ENCODE data around the gene MIPEP.
A peak's percentile ranks its signal among the peaks of the same experiment; 100 is the strongest.
"Not testable (repeated sequence)": the region's sequence is repeated elsewhere in the genome, so short reads cannot be mapped to it uniquely, and the experiment has no call there.

The MIPEP gene

GRCh38 chr13:23883255-23883654 is 5.9 kb downstream of the MIPEP start:
- H3K4me3 ChIP-seq (ENCODE audit: low read depth, low read length): no peak overlapping the region
- DNase-seq (ENCODE audit: low read depth): no peak
- no peak for TF ChIP-seq CTCF (IDR thresholded peaks at IDR 0.05; ENCODE audit: insufficient read depth, low read depth, low read length, missing control alignments)

GRCh38 chr13:23881402-23881800 is 7.8 kb downstream of the MIPEP start:
- not testable (repeated sequence) for H3K4me3 ChIP-seq (ENCODE audit: low read depth, low read length); DNase-seq (ENCODE audit: low read depth)

GRCh38 chr13:23880493-23881401 is 8.5 kb downstream of the MIPEP start:
- DNase-seq (ENCODE audit: low read depth); H3K4me3 ChIP-seq (ENCODE audit: low read depth, low read length): not testable (repeated sequence)

- no peak for TF ChIP-seq CTCF (IDR thresholded peaks at IDR 0.05; ENCODE audit: insufficient read depth, low read depth, low read length, missing control alignments)
- H3K4me3 ChIP-seq (ENCODE audit: low read depth, low read length): no peak overlapping the region
- no peak for DNase-seq (ENCODE audit: low read depth)
Measured at GRCh38 chr13:23877286-23877685, 11.9 kb downstream of the MIPEP start.

- H3K4me3 ChIP-seq (ENCODE audit: low read depth, low read length): no peak overlapping the region
- peak; percentile 48 for DNase-seq (ENCODE audit: low read depth)
- TF ChIP-seq CTCF (IDR thresholded peaks at IDR 0.05; ENCODE audit: insufficient read depth, low read depth, low read length, missing control alignments): peak; percentile 32
Measured at GRCh38 chr13:23876265-23876664, 12.9 kb downstream of the MIPEP start.

GRCh38 chr13:23871616-23872220 is 17.5 kb downstream of the MIPEP start:
- no peak for DNase-seq (ENCODE audit: low read depth)
- peak; percentile 39 for TF ChIP-seq CTCF (IDR thresholded peaks at IDR 0.05; ENCODE audit: insufficient read depth, low read depth, low read length, missing control alignments)
- H3K4me3 ChIP-seq (ENCODE audit: low read depth, low read length): no peak overlapping the region

- peak; percentile 55 for DNase-seq (ENCODE audit: low read depth)
- H3K4me3 ChIP-seq (ENCODE audit: low read depth, low read length): no peak overlapping the region
- TF ChIP-seq CTCF (IDR thresholded peaks at IDR 0.05; ENCODE audit: insufficient read depth, low read depth, low read length, missing control alignments): no peak
Measured at GRCh38 chr13:23870356-23871140, 18.7 kb downstream of the MIPEP start.
